OCI-LY1 (cell line): Measurements from ENCODE around the gene TMEM156.

Source experiments
- CTCF ChIP-seq: fragments of 200-600 bp; sonication (generic), shearing (Covaris generic); IDR thresholded peaks from 2 replicates; pipeline ENCODE4 v1.5.1; 2017; ENCODE audit warnings: mild to moderate bottlenecking, antibody characterized with exemption, low read length, moderate library complexity, mixed read lengths
- EZH2 ChIP-seq: fragments of 200-600 bp; sonication (generic), shearing (Covaris generic); IDR thresholded peaks from 2 replicates; pipeline ENCODE4 v1.8.0; 2017; ENCODE audit warnings: borderline replicate concordance, mixed run types, mild to moderate bottlenecking, antibody characterized with exemption, low read length, moderate library complexity, mixed read lengths

GRCh38 chr4:39043861-39044363 is 11.7 kb upstream of the TMEM156 start:
- TF ChIP-seq CTCF (no peak), EZH2 (no peak)
